Measurements from ENCODE around the gene UGT1A1.
"Not testable (repeated sequence)": the region's sequence is repeated elsewhere in the genome, so short reads cannot be mapped to it uniquely, and the experiment has no call there.

The UGT1A1 gene

DNA sequence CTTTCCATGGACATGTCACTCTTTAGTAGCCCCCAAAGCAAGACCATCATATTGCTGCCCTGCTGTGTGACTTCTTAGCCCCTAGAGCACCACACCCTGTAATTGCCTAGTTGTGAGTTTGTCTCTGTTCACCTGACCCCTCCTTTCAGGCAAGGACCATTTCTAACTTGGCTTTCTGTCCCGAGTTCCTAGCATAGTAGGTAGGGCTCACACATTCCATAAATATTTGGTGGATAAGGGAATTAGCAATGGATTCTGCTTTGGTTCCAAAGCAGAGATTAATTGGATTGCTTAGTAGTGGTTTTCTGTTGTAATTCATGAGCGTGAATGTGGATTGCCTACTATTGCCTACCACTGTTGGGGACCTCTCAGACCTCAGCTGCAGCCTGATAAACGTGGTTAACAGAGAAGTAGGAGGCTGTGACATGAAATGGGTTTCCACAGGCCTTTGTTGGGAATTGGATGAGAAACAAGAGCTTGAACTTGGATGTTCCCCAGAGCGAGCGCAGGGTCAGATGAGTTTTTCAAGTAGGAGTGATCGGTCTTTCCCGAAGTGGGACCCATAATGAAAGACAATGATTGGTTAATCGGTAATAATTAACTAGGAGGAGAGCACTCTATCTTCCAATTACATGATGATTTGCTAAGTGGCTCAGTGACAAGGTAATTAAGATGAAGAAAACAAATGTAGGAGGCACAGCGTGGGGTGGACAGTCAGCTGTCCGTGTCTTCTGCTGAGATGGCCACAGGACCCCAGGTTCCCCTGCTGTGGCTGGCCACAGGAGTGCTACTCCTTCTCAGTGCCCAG, 13.4 kb upstream of the UGT1A1 start:
- in situ Hi-C loops (cut with HindIII; ENCODE audit: low sequenced_read_pairs), result no loop called here
- DNase-seq (ENCODE audit: low read depth), result no peak
- TF ChIP-seq, protein P1, sequence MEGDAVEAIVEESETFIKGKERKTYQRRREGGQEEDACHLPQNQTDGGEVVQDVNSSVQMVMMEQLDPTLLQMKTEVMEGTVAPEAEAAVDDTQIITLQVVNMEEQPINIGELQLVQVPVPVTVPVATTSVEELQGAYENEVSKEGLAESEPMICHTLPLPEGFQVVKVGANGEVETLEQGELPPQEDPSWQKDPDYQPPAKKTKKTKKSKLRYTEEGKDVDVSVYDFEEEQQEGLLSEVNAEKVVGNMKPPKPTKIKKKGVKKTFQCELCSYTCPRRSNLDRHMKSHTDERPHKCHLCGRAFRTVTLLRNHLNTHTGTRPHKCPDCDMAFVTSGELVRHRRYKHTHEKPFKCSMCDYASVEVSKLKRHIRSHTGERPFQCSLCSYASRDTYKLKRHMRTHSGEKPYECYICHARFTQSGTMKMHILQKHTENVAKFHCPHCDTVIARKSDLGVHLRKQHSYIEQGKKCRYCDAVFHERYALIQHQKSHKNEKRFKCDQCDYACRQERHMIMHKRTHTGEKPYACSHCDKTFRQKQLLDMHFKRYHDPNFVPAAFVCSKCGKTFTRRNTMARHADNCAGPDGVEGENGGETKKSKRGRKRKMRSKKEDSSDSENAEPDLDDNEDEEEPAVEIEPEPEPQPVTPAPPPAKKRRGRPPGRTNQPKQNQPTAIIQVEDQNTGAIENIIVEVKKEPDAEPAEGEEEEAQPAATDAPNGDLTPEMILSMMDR (IDR thresholded peaks at IDR 0.05; ENCODE audit: low read depth, low read length, missing control alignments), result no peak
- no peak overlapping the region for H3K4me3 ChIP-seq (ENCODE audit: low read depth, low read length)

DNA sequence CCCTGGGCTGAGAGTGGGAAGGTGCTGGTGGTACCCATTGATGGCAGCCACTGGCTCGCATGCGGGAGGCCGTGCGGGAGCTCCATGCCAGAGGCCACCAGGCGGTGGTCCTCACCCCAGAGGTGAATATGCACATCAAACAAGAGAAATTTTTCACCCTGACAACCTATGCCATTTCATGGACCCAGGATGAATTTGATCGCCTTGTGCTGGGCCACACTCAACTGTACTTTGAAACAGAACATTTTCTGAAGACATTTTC, 12.9 kb upstream of the UGT1A1 start:
- DNase-seq (ENCODE audit: low read depth), result no peak
- in situ Hi-C loops (cut with HindIII; ENCODE audit: low sequenced_read_pairs), result no loop called here
- no peak overlapping the region for H3K4me3 ChIP-seq (ENCODE audit: low read depth, low read length)
- TF ChIP-seq, protein P1 (IDR thresholded peaks at IDR 0.05; ENCODE audit: low read depth, low read length, missing control alignments), result no peak

DNA sequence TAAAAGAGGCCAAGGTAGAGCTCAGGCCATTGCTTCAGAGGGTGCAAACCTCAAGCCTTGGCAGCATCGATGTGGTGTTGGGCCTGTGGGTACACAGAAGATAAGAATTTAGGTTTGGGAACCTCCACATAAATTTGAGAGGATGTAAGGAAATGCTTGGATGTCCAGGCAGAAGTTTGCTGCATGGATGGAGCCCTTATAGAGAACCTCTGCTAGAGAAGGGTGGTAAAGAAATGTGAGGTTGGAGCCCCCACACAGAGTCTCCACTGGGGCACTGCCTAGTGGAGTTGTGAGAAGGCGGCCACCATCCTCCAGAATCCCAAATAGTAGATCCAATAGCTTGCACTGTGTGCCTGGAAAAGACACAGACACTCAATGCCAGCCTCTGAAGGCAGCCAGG, 9.4 kb upstream of the UGT1A1 start:
- DNase-seq (ENCODE audit: low read depth); H3K4me3 ChIP-seq (ENCODE audit: low read depth, low read length); in situ Hi-C loops (cut with HindIII; ENCODE audit: low sequenced_read_pairs): not testable (repeated sequence)

DNA sequence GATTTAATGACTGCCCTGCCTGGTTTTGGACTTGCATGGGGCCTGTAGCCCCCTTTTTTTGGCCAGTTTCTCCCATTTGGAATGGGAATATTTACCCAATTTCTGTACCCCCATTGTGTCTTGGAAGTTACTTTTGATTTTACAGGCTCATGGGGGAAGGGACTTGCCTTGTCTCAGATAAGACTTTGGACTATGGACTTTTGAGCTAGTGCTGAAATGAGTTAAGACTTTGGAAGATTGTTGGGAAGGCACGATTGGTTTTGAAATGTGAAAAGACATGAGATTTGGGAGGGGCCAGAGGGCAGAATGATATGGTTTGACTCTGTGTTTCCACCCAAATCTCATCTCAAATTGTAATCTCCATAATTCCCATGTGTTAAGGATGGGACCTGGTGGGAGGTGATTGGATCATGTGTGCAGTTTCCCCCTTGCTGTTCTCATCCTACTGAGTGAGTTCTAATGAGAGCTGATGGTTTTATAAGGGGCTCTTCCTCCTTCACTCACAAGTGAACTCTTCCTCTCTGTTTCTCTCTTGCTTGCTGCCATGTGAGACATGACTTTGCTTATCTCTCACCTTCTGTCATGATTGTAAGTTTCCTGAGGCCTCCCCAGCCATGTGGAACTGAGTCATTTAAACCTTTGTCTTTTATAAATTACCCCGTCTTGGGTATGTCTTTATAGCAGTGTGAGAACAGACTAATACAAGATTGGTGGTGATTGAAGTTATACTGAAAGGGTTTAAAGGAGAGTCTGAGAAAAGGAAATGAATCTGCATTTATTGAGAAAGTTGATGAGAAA, 8.7 kb upstream of the UGT1A1 start:
- H3K4me3 ChIP-seq (ENCODE audit: low read depth, low read length); DNase-seq (ENCODE audit: low read depth); in situ Hi-C loops (cut with HindIII; ENCODE audit: low sequenced_read_pairs): not testable (repeated sequence)

DNA sequence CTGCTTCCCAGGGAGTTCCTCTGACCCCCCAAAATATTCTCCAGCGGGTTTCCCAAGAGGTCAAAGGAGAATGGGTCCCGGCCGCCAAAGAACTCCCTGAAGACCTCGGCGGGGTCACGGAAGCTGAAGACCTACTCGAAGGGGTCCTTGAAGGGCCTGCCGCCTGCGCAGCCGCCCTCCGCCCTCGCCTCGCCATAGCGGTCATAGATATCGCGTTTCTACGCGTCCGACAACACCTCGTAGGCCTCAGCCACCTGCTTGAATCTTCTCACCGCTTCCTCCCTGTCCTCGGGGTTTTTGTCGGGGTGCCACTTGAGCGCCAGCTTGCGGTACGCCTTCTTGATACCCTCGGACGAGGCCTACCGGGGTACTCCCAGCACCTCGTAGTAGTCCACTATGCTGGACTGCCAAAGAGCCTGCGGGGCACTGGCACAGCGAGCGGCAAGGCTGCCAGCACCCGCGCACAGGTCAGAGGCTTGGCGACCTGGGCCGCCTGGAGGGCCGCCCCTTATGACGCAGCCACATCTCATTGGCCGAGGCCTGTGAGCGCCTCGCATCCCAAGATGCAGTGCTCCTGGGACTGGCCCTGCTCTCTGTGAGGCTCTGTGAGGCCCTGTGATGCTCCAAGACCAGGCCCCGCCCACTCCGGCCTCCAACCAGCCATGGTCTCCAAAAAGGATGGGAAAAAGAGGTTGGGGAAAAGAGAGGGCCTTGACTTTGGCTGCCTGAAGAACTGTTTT, 5.0 kb upstream of the UGT1A1 start:
- DNase-seq (ENCODE audit: low read depth), result no peak
- no peak overlapping the region for H3K4me3 ChIP-seq (ENCODE audit: low read depth, low read length)
- in situ Hi-C loops (cut with HindIII; ENCODE audit: low sequenced_read_pairs), result no loop called here
- TF ChIP-seq, protein P1 (IDR thresholded peaks at IDR 0.05; ENCODE audit: low read depth, low read length, missing control alignments), result no peak

DNA sequence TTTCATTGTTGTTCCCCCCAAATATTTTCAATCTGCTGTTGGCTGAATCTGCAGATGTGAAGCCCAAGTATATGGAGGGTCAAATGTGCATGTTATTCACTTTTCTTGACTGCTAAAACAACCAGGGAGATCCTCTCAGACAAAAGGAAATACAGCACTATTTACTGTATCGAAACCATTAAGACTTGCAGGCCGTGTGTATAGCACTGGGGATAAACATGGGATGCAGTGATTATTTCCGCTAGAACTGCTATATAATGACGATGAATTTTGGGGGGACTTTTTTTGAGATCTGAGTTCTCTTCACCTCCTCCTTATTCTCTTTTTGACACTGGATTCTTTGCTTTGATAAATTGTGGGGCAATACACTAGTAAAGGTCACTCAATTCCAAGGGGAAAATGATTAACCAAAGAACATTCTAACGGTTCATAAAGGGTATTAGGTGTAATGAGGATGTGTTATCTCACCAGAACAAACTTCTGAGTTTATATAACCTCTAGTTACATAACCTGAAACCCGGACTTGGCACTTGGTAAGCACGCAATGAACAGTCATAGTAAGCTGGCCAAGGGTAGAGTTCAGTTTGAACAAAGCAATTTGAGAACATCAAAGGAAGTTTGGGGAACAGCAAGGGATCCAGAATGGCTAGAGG, 3.5 kb upstream of the UGT1A1 start:
- TF ChIP-seq, protein P1 (IDR thresholded peaks at IDR 0.05; ENCODE audit: low read depth, low read length, missing control alignments), result no peak
- DNase-seq (ENCODE audit: low read depth), result no peak
- no peak overlapping the region for H3K4me3 ChIP-seq (ENCODE audit: low read depth, low read length)
- in situ Hi-C loops (cut with HindIII; ENCODE audit: low sequenced_read_pairs), result no loop called here

DNA sequence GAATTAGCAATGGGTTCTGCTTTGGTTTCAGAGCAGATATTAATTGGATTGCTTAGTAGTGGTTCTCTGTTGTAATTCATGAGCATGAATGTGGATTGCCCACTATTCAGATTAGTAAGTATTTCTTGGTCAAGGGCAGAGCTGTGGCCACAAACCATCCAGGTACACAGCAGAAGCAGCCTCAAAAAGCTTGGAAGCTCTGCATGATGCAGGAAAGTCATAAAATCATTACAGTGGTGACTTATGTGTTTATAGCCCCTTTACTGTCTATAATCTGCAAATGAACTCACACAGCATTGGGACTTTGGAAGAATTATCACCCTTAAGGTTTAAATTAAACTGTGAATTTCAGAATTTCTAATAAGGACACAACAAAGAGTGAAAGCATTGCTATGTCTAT, 1.9 kb upstream of the UGT1A1 start:
- H3K4me3 ChIP-seq (ENCODE audit: low read depth, low read length), result no peak overlapping the region
- TF ChIP-seq, protein P1 (IDR thresholded peaks at IDR 0.05; ENCODE audit: low read depth, low read length, missing control alignments), result no peak
- DNase-seq (ENCODE audit: low read depth), result no peak
- in situ Hi-C loops (cut with HindIII; ENCODE audit: low sequenced_read_pairs), result no loop called here

Measured in astrocyte of the cerebellum (primary cell).